ENCODE measurements around the gene TMEM184A.

The TMEM184A gene

GRCh38 chr7:1567049-1567771 is 11.2 kb upstream of the TMEM184A start:
- peak overlapping the region in 1 of 2 donors; percentile 4 for H3K27ac ChIP-seq
- TF ChIP-seq CTCF (IDR thresholded peaks at IDR 0.05) = no peak
- no peak for DNase-seq (ENCODE audit: low spot score)
- H3K4me3 ChIP-seq = no peak overlapping the region

GRCh38 chr7:1566687-1567048 is 10.7 kb upstream of the TMEM184A start:
- H3K4me3 ChIP-seq = no peak overlapping the region
- DNase-seq (ENCODE audit: low spot score) = no peak
- peak overlapping the region in 1 of 2 donors; percentile 4 for H3K27ac ChIP-seq
- no peak for TF ChIP-seq CTCF (IDR thresholded peaks at IDR 0.05)

- Histone ChIP-seq H3K27ac (no peak overlapping the region), H3K4me3 (no peak overlapping the region)
- no peak for DNase-seq (ENCODE audit: low spot score)
- TF ChIP-seq CTCF (IDR thresholded peaks at IDR 0.05) = no peak
Observed at GRCh38 chr7:1564603-1565022, 8.6 kb upstream of the TMEM184A start.

- DNase-seq (ENCODE audit: low spot score) = no peak
- Histone ChIP-seq H3K4me3 (no peak overlapping the region), H3K27ac (no peak overlapping the region)
- TF ChIP-seq CTCF (IDR thresholded peaks at IDR 0.05) = no peak
Observed at GRCh38 chr7:1563981-1564602, 8.1 kb upstream of the TMEM184A start.

- no peak for DNase-seq (ENCODE audit: low spot score)
Observed at GRCh38 chr7:1562597-1563051, 6.6 kb upstream of the TMEM184A start.

GRCh38 chr7:1562116-1562515 is 6.1 kb upstream of the TMEM184A start:
- Histone ChIP-seq H3K4me3 (no peak overlapping the region), H3K27ac (no peak overlapping the region)
- no peak for TF ChIP-seq CTCF (IDR thresholded peaks at IDR 0.05)
- no peak for DNase-seq (ENCODE audit: low spot score)

More at GRCh38 chr7:1562597-1563051, 6.6 kb upstream of the TMEM184A start:
- TF ChIP-seq CTCF (IDR thresholded peaks at IDR 0.05) = no peak
- Histone ChIP-seq H3K27ac (no peak overlapping the region), H3K4me3 (no peak overlapping the region)
